HepG2 (cell line): ENCODE results near the gene ST3GAL2. TPM values are rescaled to one million over a fixed set of nuclear protein-coding genes. Genes with fewer than 3 reads are reported as not detected.
A peak's percentile ranks its signal among the peaks of the same experiment; 100 is the strongest.

Source experiments
- ATAC-seq: fragments of 200-7000 bp; cut with Tn5 transposase; 3 replicates; pipeline ENCODE4 v1.9.1; 2020; ENCODE audit warnings: mild to moderate bottlenecking, moderate library complexity
- BruUV-seq: library from RNA; stranded (reverse); fragments of 400-500 nt; replicated peaks from 2 replicates; lab custom pipeline; 2021; lab: Mats Ljungman, UMichigan
- CTCF ChIA-PET: fragments of 300-600 bp; formaldehyde crosslinking; extraction: SDS; loops from one replicate; lab custom pipeline; 2021; ENCODE audit warnings: low total read pairs, inconsistent platforms, low intra/inter-chr PET ratio; lab: Yijun Ruan, JAX
- POLR2A ChIA-PET: fragments of 350-600 bp; sonication (Branson Sonifier 250); formaldehyde crosslinking; loops from one replicate; lab custom pipeline; 2020; ENCODE audit warnings: antibody characterized with exemption, inconsistent platforms; lab: Yijun Ruan, JAX
- DNase-seq: peaks from one replicate; pipeline ENCODE4 v3.0.0-alpha.2; 2015; ENCODE audit warnings: low spot score
- FAIRE-seq: peaks from 3 replicates; lab custom pipeline; 2011; peaks lifted over from hg19 to GRCh38; lab: Jason Lieb, UNC
- H2AFZ ChIP-seq: one replicate; pipeline ENCODE4 v1.6.1; 2011; ENCODE audit warnings: low read length, inconsistent platforms
- H3K27ac ChIP-seq: fragments of 300-600 bp; 3 replicates; pipeline ENCODE4 v1.8.0; 2011; ENCODE audit warnings: mixed run types, mild to moderate bottlenecking, mixed read lengths, low read length, inconsistent platforms; ENCODE audit not compliant: insufficient read depth; ENCODE audit errors: extremely low read length
- H3K27me3 ChIP-seq, 2 experiments: fragments of 200-600 bp in 1 of 2; 2 replicates in 1 of 2; 3 replicates in 1 of 2; pipeline versions ENCODE4 v1.6.0 to v1.8.0; 2011; ENCODE audit warnings: low read length in 2 of 2, mild to moderate bottlenecking in 2 of 2, moderate library complexity in 2 of 2, inconsistent platforms in 1 of 2; ENCODE audit not compliant: insufficient read depth in 2 of 2, control insufficient read depth in 1 of 2
- H3K36me3 ChIP-seq, 2 experiments: fragments of 200-600 bp in 1 of 2; replicated peaks in 1 of 2; 2 replicates in 1 of 2; 3 replicates in 1 of 2; pipeline versions ENCODE4 v1.5.1 to v1.8.0; 2011; ENCODE audit warnings: low read length in 2 of 2, inconsistent platforms in 1 of 2; ENCODE audit not compliant: insufficient read depth in 2 of 2, control insufficient read depth in 1 of 2
- H3K4me1 ChIP-seq: 2 replicates; pipeline ENCODE4 v1.5.1; 2012; ENCODE audit warnings: low read length, inconsistent platforms; ENCODE audit not compliant: insufficient read depth
- H3K4me2 ChIP-seq: 2 replicates; pipeline ENCODE4 v1.6.0; 2011; ENCODE audit warnings: low read depth, low read length, inconsistent platforms
- H3K4me3 ChIP-seq, 3 experiments: fragments of 200-600 bp in 1 of 3; sonication (generic), shearing (Covaris generic) in 1 of 3; replicated peaks in 1 of 3; 2 replicates each; pipeline ENCODE4 v1.5.1; 2011 to 2016; ENCODE audit warnings: low read length in 3 of 3, inconsistent platforms in 2 of 3, low read depth in 2 of 3, mild to moderate bottlenecking in 2 of 3, control low read depth in 1 of 3, mixed read lengths in 1 of 3; ENCODE audit not compliant: insufficient read depth in 1 of 3
- H3K79me2 ChIP-seq: one replicate; pipeline ENCODE4 v1.6.1; 2011; ENCODE audit warnings: low read length, inconsistent platforms; ENCODE audit not compliant: insufficient read depth
- H3K9ac ChIP-seq: 2 replicates; pipeline ENCODE4 v1.6.0; 2011; ENCODE audit warnings: mild to moderate bottlenecking, low read depth, low read length, inconsistent platforms; ENCODE audit not compliant: insufficient read depth
- H3K9me3 ChIP-seq: 2 replicates; pipeline ENCODE4 v1.5.1; 2012; ENCODE audit warnings: mild to moderate bottlenecking, low read length
- H4K20me1 ChIP-seq: 2 replicates; pipeline ENCODE4 v1.6.0; 2011; ENCODE audit warnings: inconsistent platforms, mild to moderate bottlenecking, low read length, moderate library complexity; ENCODE audit not compliant: insufficient read depth
- AHR ChIP-seq: IDR thresholded peaks from 2 replicates; pipeline ENCODE4 v1.6.1; 2018; ENCODE audit warnings: missing genetic modification reagents, missing compliant biosample characterization
- BRD4 ChIP-seq: sonication (generic); formaldehyde crosslinking; IDR thresholded peaks from 2 replicates; pipeline ENCODE4 v1.4.0; 2020; ENCODE audit warnings: missing genetic modification reagents
- CHCHD3 ChIP-seq: sonication (generic); formaldehyde crosslinking; IDR thresholded peaks from 2 replicates; pipeline ENCODE4 v1.8.0; 2022; ENCODE audit warnings: mild to moderate bottlenecking, missing genetic modification reagents, moderate library complexity
- DMTF1 ChIP-seq: sonication (generic); formaldehyde crosslinking; IDR thresholded peaks from 2 replicates; pipeline ENCODE4 v1.4.0; 2020; ENCODE audit warnings: mild to moderate bottlenecking, missing genetic modification reagents
- MED8 ChIP-seq: sonication (generic); formaldehyde crosslinking; IDR thresholded peaks from 2 replicates; pipeline ENCODE4 v1.8.1; 2023; ENCODE audit warnings: mild to moderate bottlenecking, missing genetic modification reagents; ENCODE audit not compliant: insufficient replicate concordance
- PAX8 ChIP-seq: sonication (generic); formaldehyde crosslinking; IDR thresholded peaks from 2 replicates; pipeline ENCODE4 v1.8.0; 2022; ENCODE audit warnings: mild to moderate bottlenecking, missing genetic modification reagents, borderline replicate concordance
- SMYD3 ChIP-seq: sonication (generic); formaldehyde crosslinking; IDR thresholded peaks from 2 replicates; pipeline ENCODE4 v1.8.1; 2023; ENCODE audit warnings: mild to moderate bottlenecking, missing genetic modification reagents
- TIGD3 ChIP-seq: sonication (generic); formaldehyde crosslinking; IDR thresholded peaks from 2 replicates; pipeline ENCODE4 v1.5.1; 2020; ENCODE audit warnings: mild to moderate bottlenecking, missing genetic modification reagents, borderline replicate concordance
- ZFP36L2 ChIP-seq: sonication (generic); formaldehyde crosslinking; IDR thresholded peaks from 2 replicates; pipeline ENCODE4 v1.4.0; 2020; ENCODE audit warnings: missing genetic modification reagents
- ZFX ChIP-seq: sonication (generic); formaldehyde crosslinking; IDR thresholded peaks from 2 replicates; pipeline ENCODE4 v1.4.0; 2020; ENCODE audit warnings: mild to moderate bottlenecking, low read depth, missing genetic modification reagents, moderate library complexity
- ZNF205 ChIP-seq: IDR thresholded peaks from 2 replicates; pipeline ENCODE4 v1.6.1; 2018; ENCODE audit warnings: missing biosample characterization, missing genetic modification reagents
- ZNF350 ChIP-seq: sonication (generic); formaldehyde crosslinking; IDR thresholded peaks from 2 replicates; pipeline ENCODE4 v1.4.0; 2020; ENCODE audit warnings: mild to moderate bottlenecking, low read depth, missing genetic modification reagents, borderline replicate concordance
- ZNF414 ChIP-seq: sonication (generic); formaldehyde crosslinking; IDR thresholded peaks from 2 replicates; pipeline ENCODE4 v1.5.0; 2020; ENCODE audit warnings: missing genetic modification reagents
- ZNF441 ChIP-seq: sonication (generic); formaldehyde crosslinking; IDR thresholded peaks from 2 replicates; pipeline ENCODE4 v1.7.0; 2021; ENCODE audit warnings: missing genetic modification reagents, borderline replicate concordance
- ZNF496 ChIP-seq: sonication (generic); formaldehyde crosslinking; IDR thresholded peaks from 2 replicates; pipeline ENCODE4 v1.8.1; 2023; ENCODE audit warnings: mild to moderate bottlenecking, moderate library complexity, missing genetic modification reagents; ENCODE audit not compliant: insufficient replicate concordance
- ZNF503 ChIP-seq: sonication (generic); formaldehyde crosslinking; IDR thresholded peaks from 2 replicates; pipeline ENCODE4 v1.4.0; 2020; ENCODE audit warnings: missing genetic modification reagents
- WGBS: methylation state at CpG from one replicate; pipeline ENCODE4 v1.1.6; 2017; ENCODE audit warnings: low lambda C conversion rate; 5-methylcytosine and 5-hydroxymethylcytosine counted together
- in situ Hi-C: cut with HindIII; loops from 2 replicates; pipeline ENCODE4 v1.10.0; 2017; ENCODE audit warnings: low pct_unique_long_range_greater_than_20kb; ENCODE audit not compliant: extremely low pct_ligation_motif_present
- intact Hi-C: fragments of 100-400 bp; cut with micrococcal nuclease; formaldehyde crosslinking; loops from one replicate; pipeline ENCODE4 v1.10.0; 2022; ENCODE audit not compliant: unreplicated experiment
- polyA plus RNA-seq, 8 experiments: library from polyadenylated mRNA; depleted of rRNA in 3 of 8; stranded (reverse) in 7 of 8; unstranded in 1 of 8; fragments of >200 nt; fragmentation: Illumina TruSeq in 4 of 8; extraction: Trizol in 4 of 8; gene quantifications; 2 replicates each; pipeline versions ENCODE4 v1.2.1 to v1.2.3, GENCODE V29; 2011 to 2016; ENCODE audit warnings: low read depth in 4 of 8, missing spikeins in 1 of 8, mixed read lengths in 1 of 8; ENCODE audit not compliant: insufficient read depth in 1 of 8
- total RNA-seq, 5 experiments: library from RNA; depleted of rRNA; stranded (reverse); fragments of >200 nt; fragmentation: Illumina TruSeq; extraction: Trizol; gene quantifications; 2 replicates each; pipeline ENCODE4 v1.2.3, GENCODE V29; 2016; ENCODE audit warnings: low read depth in 1 of 5

Gene ST3GAL2
- total and polyA plus RNA-seq, 2 of the 13 experiments (the other 11 are each of a cell fraction or from before 2014, with no cell fraction given) = 16.3 to 24.9 TPM

GRCh38 chr16:70428178-70428998 lies 10.5 kb downstream of the ST3GAL2 start:
- Histone ChIP-seq H3K4me3 (peak overlapping the region; percentile 15 to 64 (median 47)), H3K9ac (peak overlapping the region; percentile 73)
- intact Hi-C loops = loop anchor here (1.0 kb wide), 2 partner anchors 9 to 26 kb away; partner anchors contain the start of gene FCSK
- TF ChIP-seq ZNF205 (CRISPR knock-in tag) (no peak; the same call in 1 of the 2 replicates), ZFP36L2 (CRISPR knock-in tag) (no peak), ZNF496 (CRISPR knock-in tag) (no peak), DMTF1 (CRISPR knock-in tag) (no peak), AHR (CRISPR knock-in tag) (peak; percentile 74; the same call in 1 of the 2 replicates), ZNF414 (peak; percentile 94), ZFX (CRISPR knock-in tag) (peak; percentile 78), SMYD3 (CRISPR knock-in tag) (no peak; the same call in 1 of the 2 replicates), CHCHD3 (CRISPR knock-in tag) (0 out of 2 replicates have a peak, but pooled peaks have one; percentile 40), TIGD3 (CRISPR knock-in tag) (no peak), MED8 (peak; percentile 79), ZNF350 (peak; percentile 98), BRD4 (CRISPR knock-in tag) (peak; percentile 17; the same call in 1 of the 2 replicates), ZNF503 (CRISPR knock-in tag) (peak; percentile 91), PAX8 (CRISPR knock-in tag) (no peak), ZNF441 (CRISPR knock-in tag) (no peak; the same call in 1 of the 2 replicates)

More at GRCh38 chr16:70428178-70428998, 10.5 kb downstream of the ST3GAL2 start:
- Histone ChIP-seq H3K79me2 (peaks cover 63% of the 10 kb centered on the region), H3K4me2 (peak overlapping the region; percentile 90), H3K27ac (peak overlapping the region; percentile 96), H3K36me3 (peaks cover 5 to 14% of the 10 kb centered on the region in 2 experiments; a peak in 3 of 5 replicates), H3K9me3 (no peaks in the 10 kb centered on the region), H3K4me1 (peaks cover 90% of the 10 kb centered on the region), H4K20me1 (no peaks in the 10 kb centered on the region), H2AFZ (no peak overlapping the region), H3K27me3 (no peaks in the 10 kb centered on the region)
- peak; percentile 90 for ATAC-seq
- DNase-seq = peak; percentile 100
- FAIRE-seq = peak; percentile 100
- ChIA-PET CTCF (no interaction called here), POLR2A (interaction anchor here (0.5 to 3.7 kb wide), 23 partner anchors 11 to 333 kb away, joined by 3 to 75 read pairs (median 5); partner anchors contain the start of genes AARS1, COG4, DDX19A and FCSK)
- in situ Hi-C loops = no loop called here
- WGBS = 0% methylated on average over 7 of the region's 9 CpGs
- BruUV-seq = no TSS peak
